D721Med (cell line): ENCODE measurements around the gene DYRK1A.
A peak's percentile ranks its signal among the peaks of the same experiment; 100 is the strongest.

Experiments
- DNase-seq: peaks from one replicate; pipeline ENCODE4 v3.0.0; 2011; ENCODE audit warnings: low spot score; ENCODE audit not compliant: insufficient read length
- FAIRE-seq: peaks from 2 replicates; lab custom pipeline; 2011; peaks lifted over from hg19 to GRCh38; lab: Jason Lieb, UNC
- CTCF ChIP-seq: IDR thresholded peaks from 2 replicates; pipeline ENCODE4 v1.5.1; 2012; ENCODE audit warnings: mild to moderate bottlenecking, control low read depth; ENCODE audit not compliant: insufficient read depth; ENCODE audit errors: missing control alignments

The DYRK1A gene

GRCh38 chr21:37454869-37455503 lies 88.4 kb downstream of the DYRK1A start:
- FAIRE-seq (no peak), DNase-seq (no peak)
- no peak for TF ChIP-seq CTCF

- TF ChIP-seq CTCF: no peak
- FAIRE-seq (no peak), DNase-seq (no peak)
These were observed 88.9 kb downstream of the DYRK1A start for GRCh38 chr21:37455504-37455911.

- no peak for FAIRE-seq
- no peak for TF ChIP-seq CTCF
- no peak for DNase-seq
These were observed 92.2 kb downstream of the DYRK1A start for GRCh38 chr21:37458669-37459276.

- TF ChIP-seq CTCF: no peak
- no peak for DNase-seq
- FAIRE-seq: no peak
These were observed 93.0 kb downstream of the DYRK1A start for GRCh38 chr21:37459575-37459974.

- no peak for FAIRE-seq
- DNase-seq: no peak
- TF ChIP-seq CTCF: peak; percentile 56
These were observed 93.6 kb downstream of the DYRK1A start for GRCh38 chr21:37460196-37460595.

- FAIRE-seq (no peak), DNase-seq (no peak)
- TF ChIP-seq CTCF: no peak
These were observed 94.9 kb downstream of the DYRK1A start for GRCh38 chr21:37461479-37461878.
